Activated CD8-positive, alpha-beta memory T cell treated with anti-CD3 and anti-CD28 coated beads, Interleukin-2, amount 50 U/mL, for 24 hours (primary cell): Measurements from ENCODE around the gene KLC3.
"Not testable (repeated sequence)": the region's sequence is repeated elsewhere in the genome, so short reads cannot be mapped to it uniquely, and the experiment has no call there.

ENCODE experiments used
- DNase-seq: peaks from one replicate; pipeline ENCODE4 v3.0.0-alpha.2; 2020; ENCODE audit errors: extremely low read depth

Gene KLC3

GRCh38 chr19:45315304-45315703, 25.2 kb upstream of the KLC3 start:
- DNase-seq, result no peak

- no peak for DNase-seq
These were observed 19.4 kb upstream of the KLC3 start for GRCh38 chr19:45320997-45321775.

GRCh38 chr19:45321848-45322247, 18.7 kb upstream of the KLC3 start:
- DNase-seq, result no peak

- no peak for DNase-seq
These were observed 18.2 kb upstream of the KLC3 start for GRCh38 chr19:45322311-45322710.

GRCh38 chr19:45322744-45323281, 17.7 kb upstream of the KLC3 start, which contains the start of gene CKM:
CKM (minus strand) TSS chr19:45322875; CDS start chr19:45319713, 3,162 bp downstream.
- DNase-seq, result no peak

GRCh38 chr19:45323671-45324081, 16.9 kb upstream of the KLC3 start:
- no peak for DNase-seq

- DNase-seq, result no peak
These were observed 16.1 kb upstream of the KLC3 start for GRCh38 chr19:45324349-45324907.

GRCh38 chr19:45327404-45328143, 13.0 kb upstream of the KLC3 start:
- DNase-seq, result no peak

- no peak for DNase-seq
These were observed 9.1 kb upstream of the KLC3 start for GRCh38 chr19:45331411-45331810.

- DNase-seq, result no peak
These were observed 6.8 kb upstream of the KLC3 start for GRCh38 chr19:45333609-45334303.

- DNase-seq, result not testable (repeated sequence)
These were observed 5.7 kb upstream of the KLC3 start for GRCh38 chr19:45334881-45335280.

- no peak for DNase-seq
These were observed 3.8 kb upstream of the KLC3 start for GRCh38 chr19:45336696-45337251.

- no peak for DNase-seq
These were observed 921 bp upstream of the KLC3 start for GRCh38 chr19:45339629-45340028.

- no peak for DNase-seq
These were observed 426 bp downstream of the KLC3 start for GRCh38 chr19:45340899-45341453.

GRCh38 chr19:45342911-45343310, 2.4 kb downstream of the KLC3 start:
- DNase-seq, result no peak

GRCh38 chr19:45344621-45345505, 4.3 kb downstream of the KLC3 start:
- no peak for DNase-seq

GRCh38 chr19:45345506-45345860, 4.9 kb downstream of the KLC3 start:
- no peak for DNase-seq

- no peak for DNase-seq
These were observed 5.9 kb downstream of the KLC3 start for GRCh38 chr19:45346449-45346848.

- no peak for DNase-seq
These were observed 7.2 kb downstream of the KLC3 start for GRCh38 chr19:45347570-45348366.
